ENCODE measurements around the gene ANO5. TPM values are rescaled to one million over a fixed set of nuclear protein-coding genes. Genes with fewer than 3 reads are reported as not detected.

The ANO5 gene
- total RNA-seq, 1 donor from 2014 or later, result 46.5 TPM

Other genes with a start within 250 kb of the ANO5 start
- gene SLC17A6, start 145.3 kb downstream of the ANO5 start, total RNA-seq, result not detected

Measured in tongue (tissue), 1 donor.